Breast epithelium (tissue), 4 donors: ENCODE measurements around the gene NDUFAF8. TPM values are rescaled to one million over a fixed set of nuclear protein-coding genes. Genes with fewer than 3 reads are reported as not detected.

Experiments used
- DNase-seq, 2 donors: peaks; one replicate each; pipeline ENCODE4 v3.0.0-alpha.2; 2019; ENCODE audit warnings: low spot score in 2 of 2
- H3K27ac ChIP-seq, 2 donors: fragments of 200-600 bp; sonication (generic) in 1 of 2; one replicate each; pipeline ENCODE4 v1.5.1; 2016 to 2019; ENCODE audit warnings: mild to moderate bottlenecking in 1 of 2
- H3K27me3 ChIP-seq, 2 donors: fragments of 200-600 bp; sonication (generic) in 1 of 2; one replicate each; pipeline versions ENCODE4 v1.5.1 to v1.6.0; 2017 to 2019; ENCODE audit warnings: control low read depth in 1 of 2, mild to moderate bottlenecking in 1 of 2
- H3K36me3 ChIP-seq: fragments of 200-600 bp; one replicate; pipeline ENCODE4 v1.5.1; 2019
- H3K4me1 ChIP-seq, 2 donors: fragments of 200-600 bp; sonication (generic); one replicate each; pipeline ENCODE4 v1.5.1; 2016 to 2019; ENCODE audit warnings: control low read depth in 1 of 2
- H3K4me3 ChIP-seq, 3 donors: fragments of 200-600 bp; sonication (generic); 1 replicate in 2 of 3; 2 replicates in 1 of 3; pipeline ENCODE4 v1.5.1; 2016 to 2019; ENCODE audit warnings: mild to moderate bottlenecking in 3 of 3, moderate library complexity in 2 of 3
- H3K9me3 ChIP-seq, 2 donors: fragments of 200-600 bp; sonication (generic) in 1 of 2; one replicate each; pipeline ENCODE4 v1.5.1; 2016 to 2019; ENCODE audit warnings: control low read depth in 1 of 2
- CTCF ChIP-seq, 3 donors: fragments of 450-650 bp; IDR thresholded peaks; one replicate each; pipeline ENCODE4 v1.5.1; 2016 to 2017; ENCODE audit warnings: antibody characterized with exemption in 3 of 3, mild to moderate bottlenecking in 3 of 3, moderate library complexity in 3 of 3
- POLR2A ChIP-seq: fragments of 450-650 bp; IDR thresholded peaks from one replicate; pipeline ENCODE4 v1.6.1; 2016; ENCODE audit warnings: antibody characterized with exemption, mild to moderate bottlenecking, moderate library complexity
- POLR2AphosphoS5 ChIP-seq, 3 donors: sonication (generic); formaldehyde crosslinking; IDR thresholded peaks; one replicate each; pipeline ENCODE4 v1.6.1; 2017; ENCODE audit warnings: antibody characterized with exemption in 3 of 3
- intact Hi-C: fragments of 100-400 bp; cut with DNase I; formaldehyde crosslinking; loops from one replicate; pipeline ENCODE4 v1.15.1; 2023; ENCODE audit warnings: low total_unique reads
- total RNA-seq, 3 donors: library from RNA; depleted of rRNA; stranded (reverse); fragments of >200 nt; gene quantifications; one replicate each; pipeline ENCODE4 v1.1.0, GENCODE V29; 2016

The NDUFAF8 gene
- total RNA-seq, 3 donors from 2014 or later, result 34.2 to 39.7 (median 35.2) TPM

GRCh38 chr17:81239714-81240555 is 817 bp downstream of the NDUFAF8 start:
- TF ChIP-seq POLR2A (no peak), CTCF (IDR thresholded peaks at IDR 0.05) (no peak), POLR2AphosphoS5 (IDR thresholded peaks at IDR 0.05) (no peak)
- Histone ChIP-seq H3K27me3 (no peaks in the 10 kb centered on the region), H3K4me1 (peaks cover 0 to 15% of the 10 kb centered on the region in 2 donors), H3K27ac (peak overlapping the region; percentile 72 to 74), H3K9me3 (no peaks in the 10 kb centered on the region), H3K36me3 (no peaks in the 10 kb centered on the region), H3K4me3 (peak overlapping the region; percentile 80 to 100 (median 97))
- no peak for DNase-seq
- intact Hi-C loops, result loop anchor here (5.0 kb wide), 1 partner anchor 98 kb away; no protein-coding TSS in a partner anchor

GRCh38 chr17:81240761-81241160 is 1.6 kb downstream of the NDUFAF8 start:
- TF ChIP-seq CTCF (IDR thresholded peaks at IDR 0.05) (no peak), POLR2A (no peak), POLR2AphosphoS5 (IDR thresholded peaks at IDR 0.05) (no peak)
- no peaks in the 10 kb centered on the region for H3K9me3 ChIP-seq
- no peaks in the 10 kb centered on the region for H3K27me3 ChIP-seq
- DNase-seq, result no peak
- H3K27ac ChIP-seq, result no peak overlapping the region
- peaks cover 0 to 15% of the 10 kb centered on the region in 2 donors for H3K4me1 ChIP-seq
- no peaks in the 10 kb centered on the region for H3K36me3 ChIP-seq
- H3K4me3 ChIP-seq, result no peak overlapping the region
- intact Hi-C loops, result no loop called here

- intact Hi-C loops, result no loop called here
- peaks cover 0 to 15% of the 10 kb centered on the region in 2 donors for H3K4me1 ChIP-seq
These were observed 2.1 kb downstream of the NDUFAF8 start for GRCh38 chr17:81241203-81241602.

GRCh38 chr17:81241648-81242420 is 2.7 kb downstream of the NDUFAF8 start:
- peak in 1 of 2 donors; percentile 55 for DNase-seq
- Histone ChIP-seq H3K27me3 (no peaks in the 10 kb centered on the region), H3K36me3 (no peaks in the 10 kb centered on the region), H3K27ac (no peak overlapping the region), H3K4me1 (peaks cover 0 to 13% of the 10 kb centered on the region in 2 donors), H3K4me3 (no peak overlapping the region), H3K9me3 (no peaks in the 10 kb centered on the region)
- intact Hi-C loops, result no loop called here
- TF ChIP-seq CTCF (IDR thresholded peaks at IDR 0.05) (peak; percentile 54 to 69 (median 59)), POLR2A (no peak)

More at GRCh38 chr17:81241203-81241602, 2.1 kb downstream of the NDUFAF8 start:
- TF ChIP-seq POLR2AphosphoS5 (IDR thresholded peaks at IDR 0.05) (no peak), POLR2A (no peak), CTCF (IDR thresholded peaks at IDR 0.05) (no peak)
- H3K36me3 ChIP-seq, result no peaks in the 10 kb centered on the region
- no peak overlapping the region for H3K27ac ChIP-seq
- H3K4me3 ChIP-seq, result no peak overlapping the region
- no peak for DNase-seq
- H3K27me3 ChIP-seq, result no peaks in the 10 kb centered on the region
- no peaks in the 10 kb centered on the region for H3K9me3 ChIP-seq
